ENCODE results near the gene PTPN7. TPM values are rescaled to one million over a fixed set of nuclear protein-coding genes. Genes with fewer than 3 reads are reported as not detected.

PTPN7 gene
- total and polyA plus RNA-seq, 2 of the 13 experiments (the other 11 are each of a cell fraction or from before 2014, with no cell fraction given) = not detected

DNA sequence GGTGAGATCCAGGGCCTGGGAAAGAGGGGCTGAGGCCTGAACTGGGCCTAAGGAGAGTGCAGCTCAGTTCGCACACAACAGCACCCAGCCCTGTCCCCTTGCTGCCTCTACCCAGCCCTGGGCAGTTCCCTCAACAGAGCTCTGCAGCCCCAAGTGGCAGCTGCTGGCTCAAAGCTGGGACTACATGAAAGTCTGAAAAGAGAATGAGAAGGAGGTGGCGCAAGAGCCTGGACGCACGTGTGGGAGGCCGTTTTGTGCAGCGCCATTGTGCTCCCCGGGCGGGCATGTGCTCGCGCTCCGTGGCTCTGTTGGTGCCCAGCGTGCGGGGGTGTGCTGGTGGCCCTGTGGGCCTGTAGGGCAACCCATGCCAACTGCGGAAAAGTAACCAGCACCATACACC is 27.4 kb downstream of the PTPN7 start (continued):
- TF ChIP-seq CBX2 (IDR thresholded peaks at IDR 0.05; ENCODE audit: low read depth, low read length) = no peak
- TF ChIP-seq CBX2 (CRISPR knock-in tag; IDR thresholded peaks at IDR 0.05; ENCODE audit: low read depth) = no peak

DNA sequence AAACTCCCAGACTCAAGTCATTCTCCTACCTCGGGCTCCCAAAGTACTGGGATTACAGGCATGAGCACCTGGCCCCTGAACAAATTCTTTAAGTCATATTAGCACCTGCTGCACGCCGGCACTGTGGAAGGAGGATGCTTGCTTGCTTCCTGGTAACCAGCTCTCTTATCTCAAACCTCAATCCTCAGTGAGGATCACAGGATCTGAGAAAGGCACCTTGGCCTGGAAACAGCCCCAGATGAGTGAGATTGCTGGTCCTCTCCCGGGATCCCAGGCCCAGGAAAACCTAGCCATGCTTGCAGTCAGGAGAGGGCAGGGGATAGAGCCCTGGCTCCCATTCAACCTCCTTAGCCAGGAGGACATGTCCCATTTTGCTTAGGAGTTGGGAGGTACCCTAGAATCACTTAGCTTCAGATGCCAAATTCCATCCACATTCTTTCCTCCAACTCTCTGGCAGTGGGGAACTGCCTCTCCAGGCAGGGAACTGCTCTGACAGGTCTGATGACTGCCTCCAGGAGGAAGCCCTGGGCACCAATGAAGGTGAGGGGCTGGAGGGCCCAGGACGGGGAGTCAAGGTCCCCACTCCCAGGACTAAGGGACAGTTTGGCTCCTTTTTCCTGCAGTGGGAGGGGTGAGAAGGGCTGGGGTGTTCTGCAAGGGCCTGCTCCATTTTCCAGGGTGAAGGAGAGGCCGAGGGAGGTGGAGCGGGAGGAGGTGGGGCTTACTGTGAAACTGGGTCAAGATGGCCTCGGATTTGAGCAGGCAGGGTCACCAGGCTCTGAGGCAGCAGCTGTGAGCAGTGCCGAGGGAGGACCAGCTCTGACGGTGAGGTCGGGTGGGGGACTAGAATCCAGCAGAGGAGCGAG is 28.2 kb downstream of the PTPN7 start:
- 0 out of 2 replicates have a peak, but pooled peaks cover 5% of the 10 kb centered on the region for H4K20me1 ChIP-seq (ENCODE audit: insufficient read depth, low read length)
- ChIA-PET CTCF (ENCODE audit: low intra/inter-chr PET ratio, low total read pairs) (no interaction called here), POLR2A (interaction anchor here (1.3 kb wide), 1 partner anchor 122 kb away, joined by 4 read pairs; the partner anchor contains the start of gene ELF3)
- H3K4me2 ChIP-seq (ENCODE audit: low read depth, low read length) = no peak overlapping the region
- WGBS (ENCODE audit: low lambda C conversion rate) = 79% methylated on average over 11 of the region's 12 CpGs
- TF ChIP-seq ZNF451 (CRISPR knock-in tag; IDR thresholded peaks at IDR 0.05) (no peak), ZNF30 (CRISPR knock-in tag; IDR thresholded peaks at IDR 0.05) (no peak), ZNF788 (CRISPR knock-in tag; IDR thresholded peaks at IDR 0.05; ENCODE audit: borderline replicate concordance) (no peak), GATAD1 (CRISPR knock-in tag; IDR thresholded peaks at IDR 0.05) (no peak), ZNF263 (CRISPR knock-in tag; IDR thresholded peaks at IDR 0.05) (no peak), NFIB (CRISPR knock-in tag; IDR thresholded peaks at IDR 0.05; ENCODE audit: borderline replicate concordance) (no peak), MIXL1 (CRISPR knock-in tag; IDR thresholded peaks at IDR 0.05) (no peak), RFX5 (IDR thresholded peaks at IDR 0.05; ENCODE audit: low read depth, low read length) (no peak), BCL6 (CRISPR knock-in tag; IDR thresholded peaks at IDR 0.05) (no peak), ZNF703 (CRISPR knock-in tag; IDR thresholded peaks at IDR 0.05; ENCODE audit: borderline replicate concordance) (no peak), SCMH1 (CRISPR knock-in tag; IDR thresholded peaks at IDR 0.05; ENCODE audit: borderline replicate concordance) (no peak), THAP11 (CRISPR knock-in tag; IDR thresholded peaks at IDR 0.05) (no peak), ZNF180 (CRISPR knock-in tag; IDR thresholded peaks at IDR 0.05; ENCODE audit: borderline replicate concordance, low read depth) (no peak), FOXA3 (CRISPR knock-in tag; IDR thresholded peaks at IDR 0.05) (no peak), CENPX (CRISPR knock-in tag; IDR thresholded peaks at IDR 0.05) (no peak), NCOA1 (CRISPR knock-in tag; IDR thresholded peaks at IDR 0.05) (no peak), SALL2 (CRISPR knock-in tag; IDR thresholded peaks at IDR 0.05) (no peak)
- TF ChIP-seq, protein P1, sequence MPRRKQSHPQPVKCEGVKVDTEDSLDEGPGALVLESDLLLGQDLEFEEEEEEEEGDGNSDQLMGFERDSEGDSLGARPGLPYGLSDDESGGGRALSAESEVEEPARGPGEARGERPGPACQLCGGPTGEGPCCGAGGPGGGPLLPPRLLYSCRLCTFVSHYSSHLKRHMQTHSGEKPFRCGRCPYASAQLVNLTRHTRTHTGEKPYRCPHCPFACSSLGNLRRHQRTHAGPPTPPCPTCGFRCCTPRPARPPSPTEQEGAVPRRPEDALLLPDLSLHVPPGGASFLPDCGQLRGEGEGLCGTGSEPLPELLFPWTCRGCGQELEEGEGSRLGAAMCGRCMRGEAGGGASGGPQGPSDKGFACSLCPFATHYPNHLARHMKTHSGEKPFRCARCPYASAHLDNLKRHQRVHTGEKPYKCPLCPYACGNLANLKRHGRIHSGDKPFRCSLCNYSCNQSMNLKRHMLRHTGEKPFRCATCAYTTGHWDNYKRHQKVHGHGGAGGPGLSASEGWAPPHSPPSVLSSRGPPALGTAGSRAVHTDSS (CRISPR knock-in tag; conservative IDR thresholded peaks at IDR 0.05) = no peak
- no peak overlapping the region for H3K4me3 ChIP-seq (replicated peaks in 1 of 3; ENCODE audit: insufficient read depth in 1 of 3, low read depth in 2 of 3, low read length in 3 of 3)
- no peak overlapping the region for H2AFZ ChIP-seq (ENCODE audit: low read length)
- DNase-seq (ENCODE audit: low spot score) (no peak), FAIRE-seq (no peak), ATAC-seq (no peak)
- H3K79me2 ChIP-seq (ENCODE audit: insufficient read depth, low read length) = no peaks in the 10 kb centered on the region
- no peaks in the 10 kb centered on the region for H3K27me3 ChIP-seq (ENCODE audit: control insufficient read depth in 1 of 2, insufficient read depth in 2 of 2, low read length in 2 of 2)
- H3K27ac ChIP-seq (ENCODE audit: extremely low read length, insufficient read depth, low read length) = no peak overlapping the region
- intact Hi-C loops (cut with micrococcal nuclease; ENCODE audit: unreplicated experiment) (no loop called here), in situ Hi-C loops (cut with HindIII; ENCODE audit: extremely low pct_ligation_motif_present, low pct_unique_long_range_greater_than_20kb) (loop anchor here (5.0 kb wide), 1 partner anchor 235 kb away; no protein-coding TSS in a partner anchor)
- H3K9me3 ChIP-seq (ENCODE audit: low read length) = no peaks in the 10 kb centered on the region
- H3K36me3 ChIP-seq (replicated peaks in 1 of 2; ENCODE audit: control insufficient read depth in 1 of 2, insufficient read depth in 2 of 2, low read length in 2 of 2) = peaks cover 0 to 2% of the 10 kb centered on the region in 2 experiments; a peak in 1 of 5 replicates
- no TSS peak for BruUV-seq (replicated peaks)
- H3K9ac ChIP-seq (ENCODE audit: insufficient read depth, low read depth, low read length) = no peak overlapping the region
- H3K4me1 ChIP-seq (ENCODE audit: insufficient read depth, low read length) = 0 out of 2 replicates have a peak, but pooled peaks cover 6% of the 10 kb centered on the region
